Activated naive CD4-positive, alpha-beta T cell treated with anti-CD3 and anti-CD28 coated beads, Interleukin-2, amount 50 U/mL, for 16 hours (primary cell): ENCODE data around the gene DLGAP1.

Experiments used
- DNase-seq: peaks from one replicate; pipeline ENCODE4 v3.0.0-alpha.2; 2020

The DLGAP1 gene

GRCh38 chr18:4285525-4285924 is 169.6 kb downstream of the DLGAP1 start:
- no peak for DNase-seq

GRCh38 chr18:4284528-4284927 is 170.6 kb downstream of the DLGAP1 start:
- DNase-seq, result no peak

DNA sequence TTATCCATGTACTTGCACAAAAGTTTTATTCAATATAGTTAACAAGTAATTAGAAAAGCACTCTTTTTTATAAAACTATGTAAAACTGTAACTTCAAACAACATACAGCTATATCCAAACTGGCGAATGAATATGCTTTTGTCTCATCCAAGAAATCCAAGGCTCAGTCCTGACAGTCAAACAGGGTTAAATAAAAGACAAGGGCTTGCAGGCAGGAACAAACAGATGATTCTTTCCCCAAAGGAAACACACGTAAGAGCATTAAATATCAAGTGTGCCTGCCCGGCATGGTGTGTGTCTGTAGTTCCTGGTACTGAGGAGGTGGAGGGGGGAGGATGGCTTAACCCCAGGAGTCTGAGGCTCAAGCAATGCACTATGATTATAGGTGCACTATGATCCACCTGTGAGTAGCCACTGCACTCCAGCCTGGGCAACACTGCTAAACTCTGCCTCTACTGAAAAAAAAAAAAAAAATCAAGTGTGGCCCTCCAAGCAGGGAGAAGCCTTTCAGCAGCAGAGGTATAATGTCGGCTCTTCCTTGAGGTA is 171.3 kb downstream of the DLGAP1 start:
- no peak for DNase-seq

GRCh38 chr18:4282954-4283353 is 172.2 kb downstream of the DLGAP1 start:
- no peak for DNase-seq

DNA sequence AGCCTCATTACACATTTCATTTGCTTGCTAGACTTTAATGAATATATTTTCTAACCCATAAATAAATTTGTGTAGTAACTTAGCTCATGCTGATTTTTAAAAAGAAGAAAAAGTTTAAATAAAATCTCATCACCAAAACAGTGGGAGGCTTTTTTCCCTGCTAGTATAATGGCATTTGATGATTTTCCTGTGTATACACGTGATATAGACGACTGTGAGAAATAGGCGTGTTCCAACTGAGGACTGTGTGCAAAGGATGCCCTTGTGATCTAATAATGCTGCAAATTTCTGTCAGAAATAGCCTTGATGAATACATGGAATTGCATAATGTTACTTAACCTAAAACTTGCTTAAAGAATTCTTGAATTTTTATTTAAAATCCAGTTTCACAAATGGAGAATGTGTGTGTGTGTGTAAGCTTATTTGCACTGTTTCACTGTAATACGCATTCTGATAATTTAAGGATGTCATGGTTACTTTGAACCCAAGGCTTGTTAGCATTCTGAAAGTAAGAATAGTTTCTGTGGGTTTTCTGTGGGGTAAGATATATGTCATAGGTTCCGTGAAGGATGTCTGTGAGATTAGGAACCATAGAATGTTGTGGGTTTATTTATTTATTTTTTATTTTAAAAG is 178.0 kb downstream of the DLGAP1 start:
- DNase-seq, result no peak

GRCh38 chr18:4271952-4272351 is 183.2 kb downstream of the DLGAP1 start:
- DNase-seq, result no peak

DNA sequence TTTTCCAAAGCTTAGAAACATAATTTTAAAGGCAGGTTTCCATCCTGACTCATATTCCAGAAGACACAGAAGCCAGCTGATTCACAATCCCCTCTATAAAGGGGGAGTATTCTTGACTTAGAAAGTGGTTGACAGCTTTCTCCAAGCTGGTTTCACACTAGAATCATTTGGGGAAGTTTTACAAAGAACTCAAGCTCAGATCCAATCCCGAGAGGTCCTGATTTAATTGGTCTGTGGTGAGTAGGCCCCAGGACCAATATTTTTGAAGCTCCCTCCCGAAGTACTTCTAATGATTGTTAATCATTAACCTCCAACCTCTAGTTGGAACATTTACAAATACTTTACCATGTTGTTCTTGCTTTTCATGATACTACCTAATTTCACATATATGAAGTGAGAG is 184.1 kb downstream of the DLGAP1 start:
- no peak for DNase-seq

- no peak for DNase-seq
These were observed 185.1 kb downstream of the DLGAP1 start for GRCh38 chr18:4270016-4270415.

GRCh38 chr18:4267641-4268040 is 187.5 kb downstream of the DLGAP1 start:
- no peak for DNase-seq

GRCh38 chr18:4264347-4264791 is 190.7 kb downstream of the DLGAP1 start:
- no peak for DNase-seq

DNA sequence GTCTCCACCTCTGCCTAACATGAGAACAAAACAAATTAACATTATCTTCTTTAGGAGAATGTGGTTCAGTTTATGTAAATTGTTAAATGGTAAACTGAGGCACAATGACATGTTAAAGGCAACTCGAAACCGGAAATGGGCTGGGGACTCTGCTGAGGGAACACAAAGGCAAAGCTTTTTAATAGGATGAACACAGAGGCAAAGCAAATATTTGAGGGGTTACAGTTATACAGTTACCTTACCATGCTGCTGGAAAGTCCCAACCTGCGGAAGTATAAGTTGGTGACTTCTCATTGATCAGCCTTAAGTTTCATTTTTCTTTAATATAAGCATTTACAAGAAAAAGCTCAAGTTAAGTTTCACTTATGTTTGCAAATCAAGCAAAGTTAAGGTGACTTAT is 195.0 kb downstream of the DLGAP1 start:
- no peak for DNase-seq

GRCh38 chr18:4256766-4257417 is 198.2 kb downstream of the DLGAP1 start:
- no peak for DNase-seq

DNA sequence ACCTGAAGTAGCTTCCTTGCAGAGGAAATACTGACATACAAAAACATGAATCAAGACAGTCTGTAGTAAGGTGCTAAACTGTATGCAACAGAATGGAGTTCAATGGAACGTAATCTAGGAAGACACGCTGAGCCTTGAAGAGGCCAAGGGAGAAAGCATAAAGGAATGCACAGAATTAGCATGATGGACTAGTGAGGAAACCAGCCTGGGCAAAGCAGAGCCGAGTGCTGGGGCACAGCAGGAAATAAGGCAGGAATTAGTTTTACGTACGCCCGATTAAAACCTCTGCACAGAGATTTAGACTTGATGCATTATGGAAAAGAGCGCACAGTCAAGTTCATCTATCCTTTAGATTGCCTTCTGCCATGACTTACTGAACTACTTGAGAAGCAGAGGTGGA is 200.3 kb downstream of the DLGAP1 start:
- no peak for DNase-seq

GRCh38 chr18:4252829-4253228 is 202.3 kb downstream of the DLGAP1 start:
- no peak for DNase-seq

GRCh38 chr18:4251873-4252272 is 203.2 kb downstream of the DLGAP1 start:
- DNase-seq, result no peak

DNA sequence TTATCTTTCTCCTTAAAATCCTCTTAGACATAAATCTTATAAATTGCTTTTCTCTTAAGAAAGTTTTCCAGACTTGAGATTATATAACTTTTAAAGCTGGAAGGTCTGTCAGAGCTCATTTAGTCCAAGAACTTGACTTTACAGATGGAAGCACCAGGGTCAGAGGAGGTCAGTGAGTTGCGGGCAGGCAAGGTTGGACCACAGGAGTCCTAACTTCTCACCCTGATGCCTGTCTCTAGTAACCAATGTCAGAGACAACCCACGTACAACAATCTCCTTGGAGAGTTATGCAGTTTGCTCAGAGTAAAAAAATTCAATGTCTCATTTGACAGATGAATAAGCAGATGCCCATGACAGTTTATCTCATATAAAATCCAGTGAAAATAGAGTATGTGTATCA is 203.9 kb downstream of the DLGAP1 start:
- DNase-seq, result no peak

DNA sequence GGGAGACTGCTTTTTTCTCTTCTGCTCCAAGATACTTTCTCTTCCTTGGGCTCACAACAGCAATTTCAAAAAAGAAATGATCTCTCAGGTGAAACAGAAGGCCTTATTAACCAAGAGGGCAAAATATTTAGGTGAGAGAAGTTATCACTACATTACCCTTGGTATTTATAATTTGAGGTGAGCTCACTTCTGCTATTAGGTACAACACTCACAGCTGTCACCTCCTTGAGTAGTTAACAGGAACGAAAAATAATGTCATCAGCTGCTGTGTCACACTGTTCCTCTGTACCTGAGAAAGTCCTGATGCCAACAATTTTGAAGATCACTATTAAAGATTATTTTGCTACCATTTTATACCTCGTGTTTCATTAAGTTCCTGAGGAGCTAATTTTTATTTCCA is 205.0 kb downstream of the DLGAP1 start:
- no peak for DNase-seq

GRCh38 chr18:4248686-4249085 is 206.4 kb downstream of the DLGAP1 start:
- no peak for DNase-seq

GRCh38 chr18:4246374-4246773 is 208.7 kb downstream of the DLGAP1 start:
- DNase-seq, result no peak

DNA sequence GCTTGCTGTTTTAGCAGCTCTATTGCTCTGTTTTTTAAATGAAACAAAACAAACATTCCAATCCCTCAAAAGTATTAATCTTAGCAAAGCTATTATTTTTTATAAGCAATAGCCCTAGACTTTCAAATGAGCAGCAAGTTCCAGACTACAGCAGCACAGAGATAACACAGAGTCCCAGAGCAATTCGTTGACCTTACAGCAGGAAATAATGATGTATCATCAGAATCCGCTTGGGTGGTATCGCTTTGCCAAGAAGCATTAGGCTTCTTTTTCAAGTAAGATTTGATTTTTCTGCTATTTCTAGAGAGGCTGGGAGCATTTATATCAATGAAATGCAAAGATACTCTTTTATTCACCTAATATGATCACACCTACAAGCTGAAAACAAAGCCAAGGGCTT is 209.7 kb downstream of the DLGAP1 start:
- no peak for DNase-seq

DNA sequence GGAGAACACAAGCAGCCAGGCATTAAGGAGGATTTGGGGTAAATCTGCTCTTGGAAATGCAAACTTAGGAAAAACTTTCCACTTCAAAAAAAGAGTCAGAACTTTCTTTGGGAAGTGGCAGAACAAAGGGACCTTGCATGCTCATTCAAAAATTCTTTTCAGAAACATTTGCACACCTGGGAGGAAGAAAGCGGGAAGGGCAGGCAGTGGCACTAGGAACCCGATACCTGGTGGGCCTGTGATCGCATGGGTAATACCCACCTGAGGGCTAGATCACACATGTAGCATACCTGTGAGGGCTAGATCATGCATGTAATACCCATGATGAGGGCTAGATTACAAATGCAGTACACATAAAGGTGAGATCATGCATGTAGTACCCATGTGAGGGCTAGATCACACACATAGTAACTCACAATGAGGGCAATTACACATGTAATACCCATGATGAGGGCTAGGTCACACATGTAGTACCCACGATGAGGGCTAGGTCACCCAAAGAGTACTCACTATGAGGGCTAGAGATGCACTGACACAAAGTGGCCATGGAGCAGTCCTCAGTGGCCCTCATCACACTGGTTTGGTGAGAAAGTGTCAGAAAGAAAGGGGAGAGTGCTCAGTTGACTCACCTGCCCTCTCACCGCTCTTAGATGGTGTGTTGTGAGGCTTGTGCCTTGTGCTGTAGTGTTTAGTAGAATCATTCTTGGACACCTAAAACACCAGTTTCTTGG is 212.5 kb downstream of the DLGAP1 start:
- DNase-seq, result no peak

GRCh38 chr18:4241090-4241617 is 214.0 kb downstream of the DLGAP1 start:
- DNase-seq, result no peak

GRCh38 chr18:4238966-4239365 is 216.1 kb downstream of the DLGAP1 start:
- no peak for DNase-seq

DNA sequence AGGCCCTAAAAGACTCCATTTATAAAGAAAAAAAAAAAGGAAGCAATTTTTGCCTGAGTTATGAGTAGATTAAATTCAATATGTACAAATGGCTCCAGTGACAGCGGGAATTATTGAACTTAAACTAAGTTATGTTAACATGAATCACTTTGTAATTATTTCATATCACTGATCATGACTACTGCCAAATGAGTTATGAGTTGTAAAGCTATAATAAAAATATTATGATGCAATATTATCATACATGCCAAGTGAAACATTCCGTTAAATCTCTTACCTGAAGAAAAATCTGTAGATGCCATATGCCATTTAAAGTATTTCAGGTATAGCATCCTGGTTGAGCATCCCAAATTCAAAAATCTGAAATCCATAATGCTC is 217.5 kb downstream of the DLGAP1 start:
- DNase-seq, result no peak
